OCI-LY3 (cell line): ENCODE results near the gene CSTF3.

Source experiments
- H2AFZ ChIP-seq: fragments of 200-600, 300-600 bp; shearing (Covaris generic); 2 replicates; pipeline ENCODE4 v1.6.0; 2014; ENCODE audit warnings: antibody characterized with exemption, low read depth, low read length
- H3K27ac ChIP-seq: fragments of 200-600, 300-600 bp; sonication (generic); 2 replicates; pipeline ENCODE4 v1.5.1; 2014; ENCODE audit warnings: mild to moderate bottlenecking, low read length, moderate library complexity, mixed read lengths
- H3K27me3 ChIP-seq: fragments of 200-600, 300-600 bp; sonication (generic); 2 replicates; pipeline ENCODE4 v1.6.1; 2014; ENCODE audit warnings: low read depth, low read length, mixed read lengths
- H3K36me3 ChIP-seq: fragments of 200-600, 300-600 bp; sonication (generic); replicated peaks from 2 replicates; pipeline ENCODE3; 2014; ENCODE audit warnings: low read depth, low read length, mixed read lengths
- H3K4me1 ChIP-seq: fragments of 300-600, 200-600 bp; sonication (generic); 2 replicates; pipeline ENCODE4 v1.6.1; 2014; ENCODE audit warnings: low read length, mixed read lengths
- H3K4me2 ChIP-seq: fragments of 200-600, 300-600 bp; sonication (generic); 2 replicates; pipeline ENCODE4 v1.6.1; 2014; ENCODE audit warnings: low read length, mixed read lengths
- H3K4me3 ChIP-seq: fragments of 300-600, 200-600 bp; sonication (generic); 2 replicates; pipeline ENCODE4 v1.5.1; 2014; ENCODE audit warnings: antibody characterized with exemption, mild to moderate bottlenecking, low read length, moderate library complexity
- H3K79me2 ChIP-seq: fragments of 300-600, 200-600 bp; shearing (Covaris generic); 2 replicates; pipeline ENCODE4 v1.6.1; 2014; ENCODE audit warnings: mild to moderate bottlenecking, low read length, mixed read lengths
- H3K9ac ChIP-seq: fragments of 300-600, 200-600 bp; shearing (Covaris generic); 2 replicates; pipeline ENCODE4 v1.6.0; 2014; ENCODE audit warnings: mild to moderate bottlenecking, low read length, moderate library complexity
- H3K9me3 ChIP-seq: fragments of 200-600, 300-600 bp; shearing (Covaris generic); 2 replicates; pipeline ENCODE4 v1.6.1; 2014; ENCODE audit warnings: low read length, mixed read lengths; ENCODE audit not compliant: insufficient read depth
- H4K20me1 ChIP-seq: fragments of 200-600, 300-600 bp; sonication (generic); 2 replicates; pipeline ENCODE4 v1.6.1; 2016; ENCODE audit warnings: low read length, mixed read lengths; ENCODE audit not compliant: insufficient read depth
- CTCF ChIP-seq: fragments of 200-600, 300-600 bp; sonication (generic); IDR thresholded peaks from 2 replicates; pipeline ENCODE4 v1.5.1; 2014; ENCODE audit warnings: antibody characterized with exemption, low read length, low read depth
- EZH2phosphoT487 ChIP-seq: fragments of 200-600 bp; shearing (Covaris generic); IDR thresholded peaks from 2 replicates; pipeline ENCODE4 v1.6.1; 2018; ENCODE audit warnings: antibody characterized with exemption, mixed run types, low read depth

CSTF3 gene

DNA sequence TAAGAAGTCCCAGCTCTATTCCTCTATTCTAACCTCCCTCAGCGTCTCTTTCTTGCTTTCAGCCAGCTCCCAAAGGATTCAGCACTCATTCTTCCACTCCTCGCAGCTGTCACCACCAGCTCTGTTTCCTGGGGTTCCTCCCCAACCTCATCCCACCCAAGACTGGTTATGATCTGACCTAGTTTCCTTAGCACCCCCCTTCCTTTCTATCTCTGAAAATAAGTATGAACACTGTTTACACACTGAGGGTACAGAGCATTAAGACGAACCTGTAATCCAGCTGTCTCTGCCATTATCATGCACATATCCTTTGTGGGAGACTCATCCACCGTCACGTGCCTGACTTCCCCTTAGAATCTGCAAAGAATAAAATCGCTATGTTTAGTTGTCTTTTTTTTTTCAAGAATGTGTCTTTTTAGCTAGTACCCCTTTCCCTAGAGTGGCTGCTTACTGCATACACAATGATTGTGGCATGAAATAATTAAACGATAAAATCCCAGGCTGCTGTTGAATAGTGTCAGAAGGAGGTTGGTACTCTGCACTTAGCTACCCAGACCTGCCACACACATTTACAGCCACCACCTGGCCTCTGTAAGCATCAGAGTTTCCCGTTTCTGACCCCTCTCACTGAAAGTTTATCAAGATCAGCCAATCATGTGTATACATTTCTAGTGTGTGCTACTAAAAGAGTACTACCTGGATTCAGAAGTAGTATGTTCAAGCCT, 26.9 kb upstream of the CSTF3 start:
- Histone ChIP-seq H3K36me3 (no peaks in the 10 kb centered on the region), H3K27ac (no peak overlapping the region), H3K4me3 (no peak overlapping the region), H3K4me2 (no peak overlapping the region), H4K20me1 (no peaks in the 10 kb centered on the region), H3K27me3 (no peaks in the 10 kb centered on the region), H3K4me1 (no peaks in the 10 kb centered on the region), H2AFZ (no peak overlapping the region), H3K9ac (no peak overlapping the region), H3K79me2 (no peaks in the 10 kb centered on the region), H3K9me3 (no peaks in the 10 kb centered on the region)
- no peak for TF ChIP-seq EZH2phosphoT487
- TF ChIP-seq CTCF, result no peak

DNA sequence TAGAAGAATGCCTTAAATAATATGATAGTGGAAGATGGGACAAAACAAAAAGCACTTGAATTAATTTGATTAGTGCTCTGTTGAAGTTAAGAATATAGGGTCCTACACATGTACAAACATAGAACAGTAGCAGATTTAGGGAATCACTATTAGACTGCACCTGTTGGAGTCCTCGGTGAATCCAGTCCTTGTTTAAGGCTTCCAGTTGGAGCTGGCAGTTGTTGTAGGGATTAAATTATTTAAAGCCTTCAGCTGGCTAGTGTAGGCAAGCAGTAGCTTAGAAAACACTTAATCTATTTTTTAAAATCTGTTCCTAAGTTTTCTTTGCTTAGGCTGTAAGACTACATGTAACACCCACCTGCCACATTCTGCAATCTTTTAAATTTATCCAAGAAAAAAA, 24.5 kb upstream of the CSTF3 start:
- Histone ChIP-seq H3K4me2 (no peak overlapping the region), H3K79me2 (no peaks in the 10 kb centered on the region), H2AFZ (no peak overlapping the region), H3K4me3 (no peak overlapping the region), H3K9ac (no peak overlapping the region), H3K27me3 (no peaks in the 10 kb centered on the region), H3K27ac (no peak overlapping the region), H4K20me1 (no peaks in the 10 kb centered on the region), H3K36me3 (no peaks in the 10 kb centered on the region), H3K4me1 (no peaks in the 10 kb centered on the region), H3K9me3 (no peaks in the 10 kb centered on the region)
- no peak for TF ChIP-seq CTCF
- TF ChIP-seq EZH2phosphoT487, result no peak

DNA sequence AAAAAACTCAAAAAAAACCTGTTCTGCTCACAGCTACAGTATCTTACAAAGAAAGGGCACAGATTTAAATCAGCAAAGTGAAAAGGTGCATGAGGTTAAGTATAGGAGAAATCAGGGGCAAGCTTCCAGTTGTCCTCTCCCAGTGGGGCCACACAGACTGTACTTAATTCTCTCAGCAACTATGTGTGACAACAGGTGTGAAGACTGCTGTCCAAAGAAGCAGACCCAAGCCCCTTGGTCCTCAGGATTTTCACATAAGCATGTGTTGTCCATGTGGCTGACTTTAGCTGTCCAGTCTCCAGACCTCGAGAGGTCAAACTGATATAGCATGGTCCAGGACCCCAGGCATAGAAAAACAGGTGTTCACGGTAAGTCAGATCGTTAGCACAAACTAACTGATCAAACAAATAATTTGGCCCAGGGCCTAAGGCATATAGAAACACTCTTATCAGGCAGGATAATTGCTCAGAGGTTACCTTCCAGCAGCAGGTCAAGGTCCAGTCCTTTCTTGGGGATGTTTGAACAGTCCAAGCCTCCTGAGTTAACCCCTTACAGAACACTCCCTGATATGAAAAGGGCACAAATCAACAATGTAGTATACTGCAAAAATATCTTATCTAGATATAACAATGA, 21.1 kb upstream of the CSTF3 start:
- Histone ChIP-seq H3K9me3 (no peaks in the 10 kb centered on the region), H3K4me1 (no peaks in the 10 kb centered on the region), H3K4me2 (no peak overlapping the region), H4K20me1 (no peaks in the 10 kb centered on the region), H2AFZ (no peak overlapping the region), H3K27ac (no peak overlapping the region), H3K27me3 (no peaks in the 10 kb centered on the region), H3K9ac (no peak overlapping the region), H3K79me2 (no peaks in the 10 kb centered on the region), H3K36me3 (no peaks in the 10 kb centered on the region), H3K4me3 (no peak overlapping the region)
- TF ChIP-seq CTCF (no peak), EZH2phosphoT487 (no peak)

- no peak overlapping the region for H3K27ac ChIP-seq
- no peaks in the 10 kb centered on the region for H3K9me3 ChIP-seq
- no peak overlapping the region for H3K9ac ChIP-seq
- H3K4me3 ChIP-seq, result no peak overlapping the region
- H2AFZ ChIP-seq, result no peak overlapping the region
- no peaks in the 10 kb centered on the region for H3K36me3 ChIP-seq
- H3K4me1 ChIP-seq, result no peaks in the 10 kb centered on the region
- H3K4me2 ChIP-seq, result no peak overlapping the region
- no peaks in the 10 kb centered on the region for H3K27me3 ChIP-seq
- TF ChIP-seq EZH2phosphoT487 (no peak), CTCF (no peak)
- H3K79me2 ChIP-seq, result no peaks in the 10 kb centered on the region
- H4K20me1 ChIP-seq, result no peaks in the 10 kb centered on the region
Observed at GRCh38 chr11:33179348-33179803, 18.1 kb upstream of the CSTF3 start.
